HCT116 (cell line): Measurements from ENCODE around the gene AAMP. TPM values are rescaled to one million over a fixed set of nuclear protein-coding genes. Genes with fewer than 3 reads are reported as not detected.

Experiments used
- ATAC-seq: fragments of 200-7000 bp; cut with Tn5 transposase; 2 replicates; pipeline ENCODE4 v1.9.1; 2020; ENCODE audit warnings: mild to moderate bottlenecking, moderate library complexity
- BruUV-seq: library from RNA; stranded (reverse); fragments of 400-500 nt; replicated peaks from 2 replicates; lab custom pipeline; 2021; lab: Mats Ljungman, UMichigan
- CTCF ChIA-PET: fragments of 300-600 bp; sonication (Branson Sonifier 250); formaldehyde crosslinking; loops from one replicate; lab custom pipeline; 2021; ENCODE audit warnings: antibody characterized with exemption; lab: Charles Lee
- POLR2A ChIA-PET: fragments of 300-600, 350-600 bp; sonication (Branson Sonifier 250); formaldehyde crosslinking; loops from one replicate; lab custom pipeline; 2021; ENCODE audit warnings: antibody characterized with exemption; lab: Charles Lee
- RAD21 ChIA-PET, 2 experiments: fragments of 300-600 bp; sonication (Branson Sonifier 250); formaldehyde crosslinking; loops; one replicate each; lab custom pipeline; 2023; ENCODE audit warnings: low total read pairs in 2 of 2; ENCODE audit not compliant: uncharacterized antibody in 2 of 2, unreplicated experiment in 2 of 2, low non-redundant PET in 1 of 2; lab: Charles Lee
- DNase-seq: peaks from one replicate; pipeline ENCODE4 v3.0.0-alpha.2; 2010; ENCODE audit warnings: low read depth, low spot score
- H2AFZ ChIP-seq: fragments of 200-600 bp; shearing (Covaris generic), sonication (generic); 2 replicates; pipeline ENCODE4 v1.6.1; 2017; ENCODE audit warnings: low read depth, mixed run types, mixed read lengths, antibody characterized with exemption, low read length; ENCODE audit not compliant: poor library complexity, severe bottlenecking
- H3K27ac ChIP-seq: 2 replicates; pipeline ENCODE4 v1.5.1; 2012; ENCODE audit warnings: low read depth, low read length
- H3K27me3 ChIP-seq: fragments of 200-600 bp; sonication (generic); 2 replicates; pipeline ENCODE4 v1.6.1; 2016; ENCODE audit warnings: mixed run types, low read length, mixed read lengths; ENCODE audit not compliant: insufficient read depth
- H3K36me3 ChIP-seq, 2 experiments: fragments of 200-500 bp in 1 of 2; fragments of 200-600 bp in 1 of 2; sonication (Bioruptor generic) in 1 of 2; sonication (generic) in 1 of 2; 2 replicates each; pipeline versions ENCODE4 v1.5.1 to v1.6.1; 2014 to 2016; ENCODE audit warnings: low read length in 2 of 2, inconsistent platforms in 1 of 2, mixed read lengths in 1 of 2, mixed run types in 1 of 2; ENCODE audit not compliant: insufficient read depth in 2 of 2, control insufficient read depth in 1 of 2
- H3K4me1 ChIP-seq, 2 experiments: fragments of 200-600 bp in 1 of 2; sonication (generic) in 1 of 2; 2 replicates each; pipeline versions ENCODE4 v1.5.1 to v1.6.1; 2012 to 2017; ENCODE audit warnings: low read length in 2 of 2, inconsistent platforms in 1 of 2, mild to moderate bottlenecking in 1 of 2, mixed read lengths in 1 of 2, mixed run types in 1 of 2, moderate library complexity in 1 of 2; ENCODE audit not compliant: insufficient read depth in 2 of 2, control insufficient read depth in 1 of 2
- H3K4me2 ChIP-seq: fragments of 200-600 bp; sonication (generic); 2 replicates; pipeline ENCODE4 v1.6.1; 2017; ENCODE audit warnings: mixed run types, low read length, mixed read lengths
- H3K4me3 ChIP-seq, 2 experiments: fragments of 200-600 bp in 1 of 2; sonication (generic) in 1 of 2; replicated peaks in 1 of 2; 2 replicates each; pipeline ENCODE4 v1.5.1; 2011 to 2016; ENCODE audit warnings: low read length in 2 of 2, control low read depth in 1 of 2, low read depth in 1 of 2, mild to moderate bottlenecking in 1 of 2, mixed read lengths in 1 of 2, mixed run types in 1 of 2
- H3K79me2 ChIP-seq: fragments of 200-600 bp; sonication (generic); 2 replicates; pipeline ENCODE4 v1.6.1; 2017; ENCODE audit warnings: mild to moderate bottlenecking, mixed run types, low read length, moderate library complexity, mixed read lengths; ENCODE audit not compliant: insufficient read depth
- H3K9ac ChIP-seq: fragments of 200-600 bp; sonication (generic); 2 replicates; pipeline ENCODE4 v1.6.1; 2016; ENCODE audit warnings: low read length, mixed read lengths
- H3K9me2 ChIP-seq: fragments of 200-600 bp; sonication (generic), shearing (Covaris generic); 2 replicates; pipeline ENCODE4 v1.6.1; 2017; ENCODE audit warnings: mixed run types, mild to moderate bottlenecking, moderate library complexity; ENCODE audit not compliant: insufficient read depth
- H3K9me3 ChIP-seq, 2 experiments: fragments of 200-500 bp in 1 of 2; fragments of 200-600 bp in 1 of 2; sonication (Bioruptor generic) in 1 of 2; sonication (generic) in 1 of 2; 2 replicates each; pipeline ENCODE4 v1.6.1; 2014 to 2017; ENCODE audit warnings: low read length in 2 of 2, mixed read lengths in 2 of 2, inconsistent platforms in 1 of 2, low read depth in 1 of 2, mild to moderate bottlenecking in 1 of 2, mixed run types in 1 of 2, moderate library complexity in 1 of 2; ENCODE audit not compliant: control insufficient read depth in 1 of 2, insufficient read depth in 1 of 2
- H4K20me1 ChIP-seq: fragments of 200-600 bp; sonication (generic), shearing (Covaris generic); 2 replicates; pipeline ENCODE4 v1.6.1; 2017; ENCODE audit warnings: mixed run types, mild to moderate bottlenecking, moderate library complexity; ENCODE audit not compliant: insufficient read depth
- CEBPB ChIP-seq: IDR thresholded peaks from 2 replicates; pipeline ENCODE4 v1.6.1; 2012; ENCODE audit warnings: low read depth
- ELF1 ChIP-seq: IDR thresholded peaks from 2 replicates; pipeline ENCODE4 v1.6.1; 2012; ENCODE audit warnings: low read depth, borderline replicate concordance
- EZH2phosphoT487 ChIP-seq: fragments of 200-600 bp; IDR thresholded peaks from 2 replicates; pipeline ENCODE4 v1.6.1; 2018; ENCODE audit warnings: antibody characterized with exemption, borderline replicate concordance
- FOSL1 ChIP-seq: IDR thresholded peaks from 2 replicates; pipeline ENCODE4 v1.6.1; 2012; ENCODE audit warnings: low read depth
- JUND ChIP-seq: IDR thresholded peaks from 2 replicates; pipeline ENCODE4 v1.6.1; 2012
- POLR2AphosphoS5 ChIP-seq: IDR thresholded peaks from 2 replicates; pipeline ENCODE4 v1.6.1; 2011; ENCODE audit warnings: mild to moderate bottlenecking, low read depth, low read length, moderate library complexity
- RAD21 ChIP-seq: IDR thresholded peaks from 2 replicates; pipeline ENCODE4 v1.6.1; 2012; ENCODE audit warnings: low read depth, mild to moderate bottlenecking
- SIN3A ChIP-seq: IDR thresholded peaks from 2 replicates; pipeline ENCODE4 v1.6.1; 2012; ENCODE audit warnings: low read depth
- SRF ChIP-seq: IDR thresholded peaks from 2 replicates; pipeline ENCODE4 v1.6.1; 2012; ENCODE audit warnings: low read depth
- ZFX ChIP-seq: fragments of 450-650 bp; IDR thresholded peaks from 2 replicates; pipeline ENCODE4 v1.6.1; 2017
- ZNF274 ChIP-seq: fragments of 200-500 bp; sonication (Bioruptor generic); IDR thresholded peaks from 2 replicates; pipeline ENCODE4 v1.6.1; 2014; ENCODE audit warnings: mild to moderate bottlenecking, low read depth, low read length, inconsistent platforms
- intact Hi-C: fragments of 100-400 bp; cut with micrococcal nuclease; formaldehyde crosslinking; loops from 2 replicates; pipeline ENCODE4 v1.10.0; 2022
- total RNA-seq: library from RNA; stranded (reverse); gene quantifications from one replicate; pipeline ENCODE4 v1.2.1, GENCODE V29; 2021; ENCODE audit not compliant: unreplicated experiment
- TF ChIP-seq, protein P1 (sequence below), 3 experiments: fragments of 200-600 bp in 1 of 3; sonication (generic) in 1 of 3; IDR thresholded peaks in 2 of 3; conservative IDR thresholded peaks in 1 of 3; 2 replicates each; pipeline ENCODE4 v1.5.1; 2012 to 2017; ENCODE audit warnings: low read depth in 2 of 3, low read length in 2 of 3, antibody characterized with exemption in 1 of 3, borderline replicate concordance in 1 of 3, control low read depth in 1 of 3, mild to moderate bottlenecking in 1 of 3, mixed read lengths in 1 of 3, mixed run types in 1 of 3, moderate library complexity in 1 of 3; ENCODE audit not compliant: insufficient read depth in 1 of 3
- TF ChIP-seq, protein P2 (sequence below): IDR thresholded peaks from 2 replicates; pipeline ENCODE4 v1.6.1; 2012
- TF ChIP-seq, protein P3 (sequence below): IDR thresholded peaks from 2 replicates; pipeline ENCODE4 v1.6.1; 2012; ENCODE audit warnings: low read depth

The AAMP gene
- total RNA-seq, 1 experiment from 2014 or later, result 111 TPM

DNA sequence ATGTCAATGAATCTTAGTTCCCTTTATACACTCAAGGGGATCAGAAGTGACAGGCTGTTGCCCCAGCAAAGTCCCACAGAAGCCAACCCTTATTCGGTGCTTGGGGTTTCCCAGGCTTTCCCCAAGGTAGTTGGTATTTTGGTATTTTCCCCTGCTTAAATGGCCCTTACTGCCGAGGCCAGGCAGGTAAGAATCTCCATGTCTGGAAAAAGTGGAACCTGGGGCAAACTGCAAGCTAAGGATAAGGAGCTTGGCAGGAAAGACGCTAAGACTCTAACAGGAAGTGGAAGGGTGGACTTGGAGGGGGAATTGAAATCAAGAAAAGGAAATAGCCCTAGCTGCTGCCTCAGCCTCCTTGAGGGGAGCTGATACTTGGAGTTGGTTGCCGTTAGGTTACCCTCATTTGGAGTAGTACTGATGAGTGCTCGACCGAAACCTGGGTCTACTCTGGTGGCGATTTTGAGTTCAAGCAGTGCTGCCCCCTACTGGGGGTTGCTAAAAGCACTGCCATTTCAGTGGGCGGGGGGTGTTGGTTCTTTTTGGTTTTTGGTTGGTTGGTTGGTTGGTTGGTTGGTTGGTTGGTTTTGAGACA is 12.5 kb downstream of the AAMP start:
- Histone ChIP-seq H3K4me3 (no peak overlapping the region), H3K9me2 (no peaks in the 10 kb centered on the region), H3K27me3 (no peaks in the 10 kb centered on the region), H3K9ac (no peak overlapping the region), H3K27ac (peak overlapping the region; percentile 19; the same call in 1 of the 2 replicates), H2AFZ (no peak overlapping the region), H3K4me2 (no peak overlapping the region), H3K4me1 (peaks cover 0 to 5% of the 10 kb centered on the region in 2 experiments; a peak in 1 of 4 replicates), H3K79me2 (no peaks in the 10 kb centered on the region), H3K36me3 (peaks cover 23 to 25% of the 10 kb centered on the region in 2 experiments; a peak in 3 of 4 replicates), H3K9me3 (no peaks in the 10 kb centered on the region), H4K20me1 (no peaks in the 10 kb centered on the region)
- ChIA-PET POLR2A (no interaction called here), RAD21 (no interaction called here), CTCF (interaction anchor here (0.6 to 2.5 kb wide), 6 partner anchors 13 to 472 kb away, joined by 3 to 16 read pairs (median 5); partner anchors contain the start of genes AAMP and PNKD)
- TF ChIP-seq RAD21 (peak; percentile 58), ZFX (no peak), SRF (no peak), EZH2phosphoT487 (no peak), SIN3A (no peak), POLR2AphosphoS5 (no peak; the same call in 1 of the 2 replicates), ELF1 (no peak), CEBPB (no peak), ZNF274 (no peak), FOSL1 (no peak), JUND (no peak)
- TF ChIP-seq, protein P1, sequence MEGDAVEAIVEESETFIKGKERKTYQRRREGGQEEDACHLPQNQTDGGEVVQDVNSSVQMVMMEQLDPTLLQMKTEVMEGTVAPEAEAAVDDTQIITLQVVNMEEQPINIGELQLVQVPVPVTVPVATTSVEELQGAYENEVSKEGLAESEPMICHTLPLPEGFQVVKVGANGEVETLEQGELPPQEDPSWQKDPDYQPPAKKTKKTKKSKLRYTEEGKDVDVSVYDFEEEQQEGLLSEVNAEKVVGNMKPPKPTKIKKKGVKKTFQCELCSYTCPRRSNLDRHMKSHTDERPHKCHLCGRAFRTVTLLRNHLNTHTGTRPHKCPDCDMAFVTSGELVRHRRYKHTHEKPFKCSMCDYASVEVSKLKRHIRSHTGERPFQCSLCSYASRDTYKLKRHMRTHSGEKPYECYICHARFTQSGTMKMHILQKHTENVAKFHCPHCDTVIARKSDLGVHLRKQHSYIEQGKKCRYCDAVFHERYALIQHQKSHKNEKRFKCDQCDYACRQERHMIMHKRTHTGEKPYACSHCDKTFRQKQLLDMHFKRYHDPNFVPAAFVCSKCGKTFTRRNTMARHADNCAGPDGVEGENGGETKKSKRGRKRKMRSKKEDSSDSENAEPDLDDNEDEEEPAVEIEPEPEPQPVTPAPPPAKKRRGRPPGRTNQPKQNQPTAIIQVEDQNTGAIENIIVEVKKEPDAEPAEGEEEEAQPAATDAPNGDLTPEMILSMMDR (IDR thresholded peaks at IDR 0.05 in 2 of 3, conservative IDR thresholded peaks at IDR 0.05 in 1 of 3; ENCODE audit: borderline replicate concordance in 1 of 3, insufficient read depth in 1 of 3, low read depth in 2 of 3, low read length in 2 of 3), result peak; percentile 59 to 82 (median 76); a peak in 5 of 6 replicates
- TF ChIP-seq, protein P2, sequence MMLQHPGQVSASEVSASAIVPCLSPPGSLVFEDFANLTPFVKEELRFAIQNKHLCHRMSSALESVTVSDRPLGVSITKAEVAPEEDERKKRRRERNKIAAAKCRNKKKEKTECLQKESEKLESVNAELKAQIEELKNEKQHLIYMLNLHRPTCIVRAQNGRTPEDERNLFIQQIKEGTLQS, result no peak
- TF ChIP-seq, protein P3, sequence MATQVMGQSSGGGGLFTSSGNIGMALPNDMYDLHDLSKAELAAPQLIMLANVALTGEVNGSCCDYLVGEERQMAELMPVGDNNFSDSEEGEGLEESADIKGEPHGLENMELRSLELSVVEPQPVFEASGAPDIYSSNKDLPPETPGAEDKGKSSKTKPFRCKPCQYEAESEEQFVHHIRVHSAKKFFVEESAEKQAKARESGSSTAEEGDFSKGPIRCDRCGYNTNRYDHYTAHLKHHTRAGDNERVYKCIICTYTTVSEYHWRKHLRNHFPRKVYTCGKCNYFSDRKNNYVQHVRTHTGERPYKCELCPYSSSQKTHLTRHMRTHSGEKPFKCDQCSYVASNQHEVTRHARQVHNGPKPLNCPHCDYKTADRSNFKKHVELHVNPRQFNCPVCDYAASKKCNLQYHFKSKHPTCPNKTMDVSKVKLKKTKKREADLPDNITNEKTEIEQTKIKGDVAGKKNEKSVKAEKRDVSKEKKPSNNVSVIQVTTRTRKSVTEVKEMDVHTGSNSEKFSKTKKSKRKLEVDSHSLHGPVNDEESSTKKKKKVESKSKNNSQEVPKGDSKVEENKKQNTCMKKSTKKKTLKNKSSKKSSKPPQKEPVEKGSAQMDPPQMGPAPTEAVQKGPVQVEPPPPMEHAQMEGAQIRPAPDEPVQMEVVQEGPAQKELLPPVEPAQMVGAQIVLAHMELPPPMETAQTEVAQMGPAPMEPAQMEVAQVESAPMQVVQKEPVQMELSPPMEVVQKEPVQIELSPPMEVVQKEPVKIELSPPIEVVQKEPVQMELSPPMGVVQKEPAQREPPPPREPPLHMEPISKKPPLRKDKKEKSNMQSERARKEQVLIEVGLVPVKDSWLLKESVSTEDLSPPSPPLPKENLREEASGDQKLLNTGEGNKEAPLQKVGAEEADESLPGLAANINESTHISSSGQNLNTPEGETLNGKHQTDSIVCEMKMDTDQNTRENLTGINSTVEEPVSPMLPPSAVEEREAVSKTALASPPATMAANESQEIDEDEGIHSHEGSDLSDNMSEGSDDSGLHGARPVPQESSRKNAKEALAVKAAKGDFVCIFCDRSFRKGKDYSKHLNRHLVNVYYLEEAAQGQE, result no peak
- intact Hi-C loops, result loop anchor here (5.0 kb wide), 1 partner anchor 70 kb away; no protein-coding TSS in a partner anchor
- DNase-seq (peak; percentile 35), ATAC-seq (peak; percentile 75)
- BruUV-seq, result TSS peak; percentile 17
